ENCODE results near the gene CEACAM19. TPM values are rescaled to one million over a fixed set of nuclear protein-coding genes. Genes with fewer than 3 reads are reported as not detected.

Gene CEACAM19
- total and polyA plus RNA-seq, 9 of the 15 experiments (the other 6 are each of a cell fraction or from before 2014, with no cell fraction given), result 0.15 to 0.30 (median 0.23) TPM; not detected in 5

DNA sequence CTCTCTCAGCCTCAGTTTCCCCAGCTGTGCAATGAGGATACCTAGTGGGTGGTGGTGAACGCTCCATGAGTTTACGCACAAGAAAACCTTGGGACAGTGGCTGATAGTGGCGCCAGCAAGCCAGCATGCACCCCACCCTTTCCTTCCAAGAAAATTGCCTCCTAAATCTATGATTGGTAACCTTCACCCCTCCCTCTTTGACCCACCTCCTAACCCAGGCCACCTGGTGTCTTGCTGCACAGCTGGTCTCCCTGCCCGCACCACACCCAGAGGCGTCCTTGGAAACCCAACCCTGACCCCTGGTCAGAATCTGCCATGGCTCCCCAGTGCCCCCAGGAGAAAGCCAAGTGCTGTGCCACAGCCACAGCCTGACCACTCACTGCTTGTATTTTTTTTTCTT is 54.4 kb downstream of the CEACAM19 start:
- POLR2A ChIA-PET, result interaction anchor here (2.3 kb wide), 1 partner anchor 46 kb away, joined by 16 read pairs; no protein-coding TSS in a partner anchor
- ATAC-seq (no peak), DNase-seq (ENCODE audit: extremely low read depth in 1 of 4, low spot score in 3 of 4) (peak in 2 of 4 experiments; percentile 38 to 41), FAIRE-seq (no peak)
- Histone ChIP-seq H3K4me3 (no peak overlapping the region), H2AFZ (ENCODE audit: low read depth, low read length) (peak overlapping the region; percentile 62), H3K79me2 (ENCODE audit: control insufficient read depth, insufficient read depth, low read length) (no peaks in the 10 kb centered on the region), H3K27ac (ENCODE audit: extremely low read depth, low read depth, low read length) (no peak overlapping the region), H4K20me1 (replicated peaks; ENCODE audit: control insufficient read depth, insufficient read depth, low read length) (no peaks in the 10 kb centered on the region), H3K4me1 (replicated peaks in 1 of 2; ENCODE audit: control insufficient read depth in 2 of 2, insufficient read depth in 2 of 2, low read length in 2 of 2) (peaks cover 19 to 20% of the 10 kb centered on the region in 2 experiments), H3K27me3 (ENCODE audit: control insufficient read depth in 2 of 2, insufficient read depth in 2 of 2, low read length in 2 of 2) (no peaks in the 10 kb centered on the region), H3K4me2 (ENCODE audit: insufficient read depth, low read length) (peak overlapping the region; percentile 33; the same call in 1 of the 2 replicates), H3K9me3 (replicated peaks; ENCODE audit: control insufficient read depth, insufficient read depth, low read depth, low read length) (no peaks in the 10 kb centered on the region), H3K36me3 (ENCODE audit: control insufficient read depth, insufficient read depth, low read length) (no peaks in the 10 kb centered on the region), H3K9ac (ENCODE audit: insufficient read depth in 1 of 2, low read depth in 2 of 2, low read length in 2 of 2) (peak overlapping the region in 1 of 2 experiments; percentile 72; a peak in 1 of 4 replicates), H3K9me1 (ENCODE audit: control insufficient read depth, insufficient read depth, low read length) (no peaks in the 10 kb centered on the region)
- 52% methylated on average over 5 of the region's 5 CpGs for WGBS (ENCODE audit: insufficient coverage, low coverage, missing lambda C conversion rate)
- in situ Hi-C loops (cut with MboI), result no loop called here
- no TSS peak for BruUV-seq (replicated peaks)
- peak; percentile 28 for TF ChIP-seq ZFP36 (IDR thresholded peaks at IDR 0.05; ENCODE audit: low read depth, low read length, partially characterized antibody)
- no peak for TF ChIP-seq MTA3 (IDR thresholded peaks at IDR 0.05; ENCODE audit: borderline replicate concordance)
- CTCF ChIA-PET (ENCODE audit: low intra/inter-chr PET ratio), result interaction anchor here (1.7 kb wide), 1 partner anchor 45 kb away, joined by 7 read pairs; no protein-coding TSS in a partner anchor
- intact Hi-C loops (cut with micrococcal nuclease), result no loop called here

DNA sequence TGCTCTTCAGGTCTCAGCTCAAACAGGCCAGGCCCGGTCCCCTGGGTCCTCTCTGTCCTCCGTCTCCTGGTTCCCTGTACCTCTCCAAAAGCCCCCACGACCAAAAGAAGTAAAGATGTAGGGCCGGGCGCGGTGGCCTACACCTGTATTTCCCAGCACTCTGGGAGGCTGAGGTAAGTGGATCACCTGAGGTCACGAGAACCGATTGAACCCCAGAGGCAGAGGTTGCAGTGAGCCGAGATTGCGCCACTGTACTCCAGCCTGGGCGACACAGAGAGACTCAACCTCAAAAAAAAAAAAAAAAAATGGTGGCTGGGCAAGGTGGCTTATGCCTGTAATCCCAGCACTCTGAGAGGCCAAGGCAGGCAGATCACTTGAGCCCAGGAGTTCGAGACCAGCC is 55.2 kb downstream of the CEACAM19 start:
- POLR2A ChIA-PET, result no interaction called here
- TF ChIP-seq ELF2 (CRISPR knock-in tag; IDR thresholded peaks at IDR 0.05) (no peak), ZNF699 (CRISPR knock-in tag; IDR thresholded peaks at IDR 0.05; ENCODE audit: insufficient replicate concordance) (no peak), NFE2 (IDR thresholded peaks at IDR 0.05; ENCODE audit: low read depth) (no peak), ZNF197 (CRISPR knock-in tag; IDR thresholded peaks at IDR 0.05; ENCODE audit: low read depth) (no peak), MED1 (CRISPR knock-in tag; IDR thresholded peaks at IDR 0.05; ENCODE audit: borderline replicate concordance) (no peak), FOXK2 (conservative IDR thresholded peaks at IDR 0.05 in 1 of 2, IDR thresholded peaks at IDR 0.05 in 1 of 2; ENCODE audit: low read depth in 2 of 2) (no peak), OTX1 (CRISPR knock-in tag; IDR thresholded peaks at IDR 0.05) (no peak), HNRNPK (IDR thresholded peaks at IDR 0.05; ENCODE audit: low read depth, low read length, poor library complexity, severe bottlenecking) (no peak), ZFP30 (CRISPR knock-in tag; IDR thresholded peaks at IDR 0.05; ENCODE audit: borderline replicate concordance) (no peak)
- TF ChIP-seq, protein P1, sequence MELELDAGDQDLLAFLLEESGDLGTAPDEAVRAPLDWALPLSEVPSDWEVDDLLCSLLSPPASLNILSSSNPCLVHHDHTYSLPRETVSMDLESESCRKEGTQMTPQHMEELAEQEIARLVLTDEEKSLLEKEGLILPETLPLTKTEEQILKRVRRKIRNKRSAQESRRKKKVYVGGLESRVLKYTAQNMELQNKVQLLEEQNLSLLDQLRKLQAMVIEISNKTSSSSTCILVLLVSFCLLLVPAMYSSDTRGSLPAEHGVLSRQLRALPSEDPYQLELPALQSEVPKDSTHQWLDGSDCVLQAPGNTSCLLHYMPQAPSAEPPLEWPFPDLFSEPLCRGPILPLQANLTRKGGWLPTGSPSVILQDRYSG (tag; conservative IDR thresholded peaks at IDR 0.05; ENCODE audit: low read depth), result no peak

More for the DNA sequence above, 55.2 kb downstream of the CEACAM19 start:
- FAIRE-seq (no peak), DNase-seq (ENCODE audit: extremely low read depth in 1 of 4, low spot score in 3 of 4) (no peak), ATAC-seq (no peak)
- H4K20me1 ChIP-seq (replicated peaks; ENCODE audit: control insufficient read depth, insufficient read depth, low read length), result no peaks in the 10 kb centered on the region
- in situ Hi-C loops (cut with MboI) (no loop called here), intact Hi-C loops (cut with micrococcal nuclease) (no loop called here)
- no peak overlapping the region for H3K27ac ChIP-seq (ENCODE audit: extremely low read depth, low read depth, low read length)
- no peak overlapping the region for H3K9ac ChIP-seq (ENCODE audit: insufficient read depth in 1 of 2, low read depth in 2 of 2, low read length in 2 of 2)
- CTCF ChIA-PET (ENCODE audit: low intra/inter-chr PET ratio), result interaction anchor here (1.7 kb wide), 1 partner anchor 44 kb away, joined by 7 read pairs; no protein-coding TSS in a partner anchor
- H3K9me3 ChIP-seq (replicated peaks; ENCODE audit: control insufficient read depth, insufficient read depth, low read depth, low read length), result no peaks in the 10 kb centered on the region
- H3K4me1 ChIP-seq (replicated peaks in 1 of 2; ENCODE audit: control insufficient read depth in 2 of 2, insufficient read depth in 2 of 2, low read length in 2 of 2), result peaks cover 19 to 20% of the 10 kb centered on the region in 2 experiments
- H3K36me3 ChIP-seq (ENCODE audit: control insufficient read depth, insufficient read depth, low read length), result no peaks in the 10 kb centered on the region
- no peak overlapping the region for H3K4me2 ChIP-seq (ENCODE audit: insufficient read depth, low read length)
- H3K27me3 ChIP-seq (ENCODE audit: control insufficient read depth in 2 of 2, insufficient read depth in 2 of 2, low read length in 2 of 2), result no peaks in the 10 kb centered on the region
- no TSS peak for BruUV-seq (replicated peaks)
- 71% methylated on average over 12 of the region's 12 CpGs for WGBS (ENCODE audit: insufficient coverage, low coverage, missing lambda C conversion rate)
- H3K4me3 ChIP-seq, result no peak overlapping the region
- H2AFZ ChIP-seq (ENCODE audit: low read depth, low read length), result no peak overlapping the region
- no peaks in the 10 kb centered on the region for H3K9me1 ChIP-seq (ENCODE audit: control insufficient read depth, insufficient read depth, low read length)
- H3K79me2 ChIP-seq (ENCODE audit: control insufficient read depth, insufficient read depth, low read length), result no peaks in the 10 kb centered on the region
